Stimulated activated naive B cell treated with anti-CD40 and anti-IgM and Interleukin-4, amounts not matched to agents 10 μg/mL and 1 μg/mL and 100 μg/mL, for 72 hours (primary cell): ENCODE data around the gene CCNL2.
A peak's percentile ranks its signal among the peaks of the same experiment; 100 is the strongest.

Experiments used
- ATAC-seq, 2 donors: fragments of 150-1000 bp; cut with Tn5 transposase; replicated peaks; 2 replicates each; pipeline ENCODE4 v1.10.0; 2021; ENCODE audit warnings: moderate library complexity in 1 of 2
- DNase-seq: peaks from one replicate; pipeline ENCODE4 v3.0.0; 2021
- H3K27ac Mint-ChIP-seq: one replicate; pipeline ENCODE4 v1.8.0; 2022; ENCODE audit warnings: mild to moderate bottlenecking, mixed read lengths
- H3K27me3 Mint-ChIP-seq, 2 donors: one replicate each; pipeline ENCODE4 v1.8.0; 2022; ENCODE audit warnings: mixed read lengths in 2 of 2
- H3K36me3 Mint-ChIP-seq, 2 donors: one replicate each; pipeline ENCODE4 v1.8.0; 2022; ENCODE audit warnings: mixed read lengths in 2 of 2, mild to moderate bottlenecking in 1 of 2
- H3K4me1 Mint-ChIP-seq, 2 donors: one replicate each; pipeline ENCODE4 v1.8.0; 2022; ENCODE audit warnings: mixed read lengths in 2 of 2, mild to moderate bottlenecking in 1 of 2
- H3K4me3 Mint-ChIP-seq, 2 donors: one replicate each; pipeline ENCODE4 v1.8.0; 2022; ENCODE audit warnings: mild to moderate bottlenecking in 2 of 2, mixed read lengths in 2 of 2, moderate library complexity in 1 of 2
- H3K9me3 Mint-ChIP-seq, 2 donors: one replicate each; pipeline ENCODE4 v1.8.0; 2022; ENCODE audit warnings: mixed read lengths in 2 of 2, mild to moderate bottlenecking in 1 of 2

The CCNL2 gene

DNA sequence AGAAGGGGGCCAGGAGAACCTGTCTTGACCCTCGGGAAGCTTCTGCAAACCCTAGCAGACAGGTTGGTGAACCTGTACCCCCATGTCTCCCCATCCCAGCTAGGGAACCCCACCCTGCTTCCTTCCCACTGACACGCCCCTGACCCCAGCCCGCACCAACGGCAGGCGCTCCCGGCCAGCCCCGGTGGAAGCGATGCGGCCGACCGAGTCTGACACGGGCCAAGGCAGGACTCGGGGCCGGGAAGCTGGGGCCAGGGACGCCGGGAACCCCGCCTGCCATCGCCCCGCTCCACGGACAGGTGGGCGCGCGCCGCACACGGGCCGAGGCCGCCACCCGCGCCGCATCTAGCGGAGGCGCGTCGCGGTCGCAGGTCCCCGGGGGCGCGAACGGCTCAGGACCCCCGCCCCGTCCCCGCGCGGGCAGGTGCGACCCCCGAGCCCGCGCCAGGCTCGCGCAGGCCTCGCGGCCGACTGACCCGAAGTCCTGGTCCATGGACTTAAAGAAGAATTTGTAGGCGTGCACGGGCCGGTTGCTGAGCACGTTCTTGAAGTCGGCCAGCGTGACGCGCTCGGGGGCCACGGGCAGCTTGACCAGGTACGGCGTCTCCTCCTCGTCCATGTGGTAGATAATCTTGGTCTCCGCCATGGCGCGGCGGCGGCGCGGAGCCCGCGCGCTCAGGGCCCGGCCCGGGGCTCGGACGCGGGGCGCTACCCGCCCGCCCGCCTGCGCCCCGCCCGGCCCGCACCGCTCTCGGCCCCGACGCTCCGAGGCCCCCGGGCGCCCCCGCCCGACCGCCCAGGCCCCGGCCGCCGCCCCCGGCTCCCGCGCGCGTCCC is 50.5 kb downstream of the CCNL2 start:
- H3K36me3 Mint-ChIP-seq, result peaks cover 1 to 5% of the 10 kb centered on the region in 2 donors
- peak; percentile 48 to 51 for ATAC-seq
- H3K4me1 Mint-ChIP-seq, result peaks cover 24 to 52% of the 10 kb centered on the region in 2 donors
- H3K27ac Mint-ChIP-seq, result peak overlapping the region; percentile 79
- DNase-seq, result no peak
- H3K9me3 Mint-ChIP-seq, result no peaks in the 10 kb centered on the region
- H3K4me3 Mint-ChIP-seq, result peak overlapping the region; percentile 82 to 84
- H3K27me3 Mint-ChIP-seq, result peaks cover 16 to 18% of the 10 kb centered on the region in 2 donors

DNA sequence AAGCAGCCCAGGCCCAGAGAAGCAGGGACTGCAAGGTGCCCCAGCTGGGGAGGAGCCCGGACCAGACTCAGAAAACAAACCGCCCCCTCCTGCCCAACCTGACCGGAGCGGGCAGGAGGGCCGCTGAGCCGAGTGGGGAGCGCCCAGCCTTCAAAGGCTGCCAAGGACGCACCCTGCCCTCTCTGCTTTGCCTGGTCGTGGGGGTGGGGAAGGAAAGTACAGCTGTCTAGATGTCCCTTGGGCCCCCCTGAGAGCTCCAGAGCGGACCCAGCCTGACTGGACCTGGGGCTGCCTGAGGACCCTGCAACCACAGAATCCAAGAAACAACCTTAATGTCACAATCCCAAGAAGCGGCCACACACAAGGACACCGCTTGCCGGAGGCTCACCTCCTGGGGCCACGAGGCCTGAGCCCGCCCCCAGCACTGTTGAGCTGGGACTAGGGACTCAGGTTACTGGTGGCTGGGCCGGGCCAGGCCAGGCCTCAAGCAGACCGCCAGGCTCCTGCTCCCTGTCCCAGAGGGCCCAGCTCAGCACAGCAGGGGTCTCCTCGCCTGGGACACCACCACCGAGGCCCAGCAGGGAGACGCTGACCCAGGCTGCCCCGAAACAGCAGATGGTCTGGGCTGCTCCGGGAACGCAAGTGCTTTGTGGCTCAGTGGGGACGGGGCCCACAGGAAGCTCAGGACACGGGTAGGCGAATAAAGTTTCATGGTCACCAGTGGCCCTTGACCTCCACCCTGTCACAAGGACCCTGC is 51.3 kb downstream of the CCNL2 start:
- Mint-ChIP-seq H3K27ac (peak overlapping the region; percentile 59), H3K4me3 (peak overlapping the region; percentile 82 to 84), H3K27me3 (peaks cover 8 to 10% of the 10 kb centered on the region in 2 donors), H3K36me3 (peaks cover 1 to 5% of the 10 kb centered on the region in 2 donors), H3K9me3 (no peaks in the 10 kb centered on the region), H3K4me1 (peaks cover 20 to 48% of the 10 kb centered on the region in 2 donors)
- DNase-seq (no peak), ATAC-seq (no peak)

GRCh38 chr1:1347026-1347595 is 52.0 kb downstream of the CCNL2 start:
- Mint-ChIP-seq H3K27ac (peak overlapping the region; percentile 88), H3K9me3 (no peaks in the 10 kb centered on the region), H3K4me1 (peaks cover 13 to 41% of the 10 kb centered on the region in 2 donors), H3K4me3 (peak overlapping the region in 1 of 2 donors; percentile 28), H3K36me3 (peaks cover 0 to 2% of the 10 kb centered on the region in 2 donors), H3K27me3 (peaks cover under 1 to 2% of the 10 kb centered on the region in 2 donors)
- no peak for ATAC-seq
- DNase-seq, result no peak

DNA sequence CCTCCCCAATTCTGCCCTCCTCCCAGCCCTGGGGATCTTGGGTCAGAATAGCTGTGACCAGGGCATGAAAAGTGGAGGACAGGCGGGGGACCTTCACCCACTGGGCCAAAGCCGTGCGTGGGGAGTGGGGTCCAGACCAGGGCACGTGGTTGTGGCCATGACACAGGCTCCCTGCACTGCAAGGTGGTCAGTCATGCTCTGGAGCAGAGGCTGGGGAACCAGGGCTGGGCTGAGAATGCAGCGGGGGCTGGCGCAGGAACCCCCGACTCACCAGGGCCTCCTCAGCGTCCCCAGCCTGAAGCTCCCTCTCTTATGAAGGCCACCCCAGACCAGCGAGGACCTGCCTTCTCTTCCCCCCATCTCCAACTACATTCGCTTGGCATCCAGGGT is 52.6 kb downstream of the CCNL2 start:
- H3K27me3 Mint-ChIP-seq, result no peaks in the 10 kb centered on the region
- no peak overlapping the region for H3K4me3 Mint-ChIP-seq
- H3K9me3 Mint-ChIP-seq, result no peaks in the 10 kb centered on the region
- ATAC-seq (no peak), DNase-seq (no peak)
- H3K27ac Mint-ChIP-seq, result no peak overlapping the region
- peaks cover 3% of the 10 kb centered on the region in 2 donors for H3K36me3 Mint-ChIP-seq
- peaks cover 12 to 37% of the 10 kb centered on the region in 2 donors for H3K4me1 Mint-ChIP-seq

GRCh38 chr1:1345860-1346500 is 53.2 kb downstream of the CCNL2 start:
- H3K4me1 Mint-ChIP-seq, result peaks cover 12 to 37% of the 10 kb centered on the region in 2 donors
- no peak overlapping the region for H3K4me3 Mint-ChIP-seq
- no peaks in the 10 kb centered on the region for H3K9me3 Mint-ChIP-seq
- peaks cover 8% of the 10 kb centered on the region in 2 donors for H3K36me3 Mint-ChIP-seq
- H3K27ac Mint-ChIP-seq, result no peak overlapping the region
- H3K27me3 Mint-ChIP-seq, result no peaks in the 10 kb centered on the region
- no peak for DNase-seq
- no peak for ATAC-seq

DNA sequence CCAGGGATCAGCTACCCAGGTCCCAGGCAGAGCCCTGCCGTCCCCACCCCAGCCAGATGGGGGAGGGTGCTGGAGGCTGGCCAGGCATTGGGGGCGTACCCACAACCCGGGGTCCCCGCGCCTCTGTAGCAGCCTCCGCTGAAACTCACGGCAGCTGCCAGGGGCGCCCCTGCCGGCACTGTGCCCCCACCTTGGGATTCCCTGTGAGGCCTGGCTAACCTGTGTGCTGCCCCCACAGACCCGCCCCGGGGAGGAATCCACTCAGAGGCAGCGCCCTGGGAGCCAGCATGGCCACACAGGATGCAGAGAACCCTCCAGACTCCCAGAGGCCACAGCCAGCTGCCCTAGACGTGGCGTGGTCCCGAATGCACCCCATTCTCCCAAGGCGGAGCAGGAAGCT is 53.8 kb downstream of the CCNL2 start:
- Mint-ChIP-seq H3K27me3 (no peaks in the 10 kb centered on the region), H3K36me3 (peaks cover 8 to 14% of the 10 kb centered on the region in 2 donors), H3K4me1 (peaks cover 12 to 37% of the 10 kb centered on the region in 2 donors), H3K9me3 (no peaks in the 10 kb centered on the region), H3K27ac (no peak overlapping the region), H3K4me3 (no peak overlapping the region)
- ATAC-seq (no peak), DNase-seq (no peak)

- Mint-ChIP-seq H3K4me1 (peaks cover 12 to 37% of the 10 kb centered on the region in 2 donors), H3K9me3 (no peaks in the 10 kb centered on the region), H3K27ac (no peak overlapping the region), H3K27me3 (no peaks in the 10 kb centered on the region), H3K36me3 (peaks cover 14 to 20% of the 10 kb centered on the region in 2 donors), H3K4me3 (no peak overlapping the region)
- ATAC-seq, result no peak
- no peak for DNase-seq
Measured at GRCh38 chr1:1344655-1345361, 54.3 kb downstream of the CCNL2 start.

GRCh38 chr1:1343811-1344421 is 55.2 kb downstream of the CCNL2 start:
- Mint-ChIP-seq H3K27ac (no peak overlapping the region), H3K9me3 (no peaks in the 10 kb centered on the region)

DNA sequence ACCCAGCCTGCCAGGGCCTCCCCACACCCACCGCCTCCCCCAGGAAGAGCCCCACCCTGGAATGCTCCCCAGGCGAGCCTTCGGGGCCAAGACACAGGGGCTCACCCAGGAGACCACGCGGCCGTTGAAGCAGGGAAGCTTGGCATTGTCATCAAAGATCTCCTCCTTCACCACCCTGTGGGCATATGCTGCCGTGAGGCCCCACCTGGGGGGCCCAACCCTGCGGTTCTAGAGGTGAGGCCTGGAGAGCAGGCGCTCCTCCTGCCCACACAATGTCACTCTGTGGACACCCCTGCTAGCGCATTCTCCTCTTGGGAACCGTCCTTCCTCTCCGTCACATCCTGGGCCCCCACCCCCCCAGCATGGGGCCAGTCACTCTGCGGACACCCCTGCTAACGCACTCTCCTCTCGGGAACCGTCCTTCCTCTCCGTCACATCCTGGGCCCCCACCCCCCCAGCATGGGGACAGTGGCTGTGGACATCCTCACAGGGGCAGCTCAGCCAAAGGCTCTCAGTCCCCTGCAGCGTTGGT is 56.5 kb downstream of the CCNL2 start:
- Mint-ChIP-seq H3K27ac (no peak overlapping the region), H3K4me3 (no peak overlapping the region), H3K4me1 (peaks cover 11 to 30% of the 10 kb centered on the region in 2 donors), H3K36me3 (peaks cover 21 to 33% of the 10 kb centered on the region in 2 donors), H3K27me3 (no peaks in the 10 kb centered on the region), H3K9me3 (no peaks in the 10 kb centered on the region)
- ATAC-seq, result no peak
- no peak for DNase-seq

More at GRCh38 chr1:1343811-1344421, 55.2 kb downstream of the CCNL2 start:
- DNase-seq (no peak), ATAC-seq (no peak)
- peaks cover 15 to 24% of the 10 kb centered on the region in 2 donors for H3K36me3 Mint-ChIP-seq
- no peaks in the 10 kb centered on the region for H3K27me3 Mint-ChIP-seq
- peaks cover 12 to 37% of the 10 kb centered on the region in 2 donors for H3K4me1 Mint-ChIP-seq
- no peak overlapping the region for H3K4me3 Mint-ChIP-seq

DNA sequence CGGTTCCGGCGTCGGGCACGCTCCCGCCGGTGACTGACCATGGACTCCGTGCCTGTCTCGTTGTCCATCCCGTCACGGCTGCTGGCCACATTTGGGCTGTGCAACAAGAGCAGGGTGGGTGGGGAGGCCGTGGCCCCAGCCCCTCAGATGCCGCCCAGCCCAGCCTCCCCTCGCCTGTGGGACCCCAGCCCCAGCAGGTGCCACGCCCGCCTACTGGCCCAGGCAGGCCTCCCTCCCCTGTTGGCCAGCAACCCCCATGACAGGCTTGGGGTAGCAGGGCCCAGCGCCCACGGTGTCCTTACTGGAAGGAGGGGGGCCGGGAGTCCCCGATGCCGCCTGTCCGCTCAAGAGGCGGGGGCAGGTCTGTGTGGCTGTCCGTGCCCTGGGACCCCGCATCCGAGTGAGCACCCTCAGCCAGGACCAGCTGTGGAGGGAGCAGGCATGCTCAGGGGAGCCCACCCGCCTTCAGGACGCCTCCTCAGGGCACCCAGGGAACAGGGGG is 57.0 kb downstream of the CCNL2 start:
- Mint-ChIP-seq H3K27me3 (no peaks in the 10 kb centered on the region), H3K4me3 (no peak overlapping the region), H3K27ac (no peak overlapping the region), H3K4me1 (peaks cover 8 to 24% of the 10 kb centered on the region in 2 donors), H3K9me3 (no peaks in the 10 kb centered on the region), H3K36me3 (peaks cover 26 to 39% of the 10 kb centered on the region in 2 donors)
- DNase-seq (no peak), ATAC-seq (no peak)

DNA sequence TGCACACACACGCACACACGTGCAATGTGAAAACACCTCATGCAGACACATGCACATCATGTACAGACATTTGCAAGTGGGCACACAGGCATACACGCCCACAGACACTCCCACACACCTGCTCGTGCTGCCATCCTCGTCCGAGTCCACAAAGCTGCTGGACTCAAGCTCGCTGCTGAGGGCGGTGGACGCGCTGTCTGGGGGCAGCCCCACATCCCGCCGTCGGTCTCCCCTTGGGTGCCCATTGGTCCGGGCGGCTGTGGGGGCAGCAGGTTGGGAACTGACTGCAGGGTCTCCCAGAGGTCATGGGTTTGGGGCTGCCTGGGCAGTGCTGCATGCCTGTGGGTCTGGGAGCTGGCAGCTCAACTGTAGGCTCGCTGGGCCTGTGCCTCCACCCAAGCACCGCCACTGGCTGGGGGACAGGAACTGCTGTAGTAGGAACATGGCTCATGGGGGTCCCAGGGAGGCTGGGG is 57.5 kb downstream of the CCNL2 start:
- peaks cover 27 to 40% of the 10 kb centered on the region in 2 donors for H3K36me3 Mint-ChIP-seq
- no peak for ATAC-seq
- no peak overlapping the region for H3K27ac Mint-ChIP-seq
- no peaks in the 10 kb centered on the region for H3K9me3 Mint-ChIP-seq
- no peaks in the 10 kb centered on the region for H3K27me3 Mint-ChIP-seq
- no peak overlapping the region for H3K4me3 Mint-ChIP-seq
- H3K4me1 Mint-ChIP-seq, result peaks cover 5 to 19% of the 10 kb centered on the region in 2 donors
- no peak for DNase-seq

- no peak for ATAC-seq
- no peak overlapping the region for H3K27ac Mint-ChIP-seq
- H3K9me3 Mint-ChIP-seq, result no peaks in the 10 kb centered on the region
- H3K4me3 Mint-ChIP-seq, result no peak overlapping the region
- H3K27me3 Mint-ChIP-seq, result no peaks in the 10 kb centered on the region
- peaks cover 27 to 40% of the 10 kb centered on the region in 2 donors for H3K36me3 Mint-ChIP-seq
- H3K4me1 Mint-ChIP-seq, result peaks cover 5 to 13% of the 10 kb centered on the region in 2 donors
- DNase-seq, result no peak
Measured at GRCh38 chr1:1340791-1341548, 58.2 kb downstream of the CCNL2 start.
